PC-9 (cell line): ENCODE measurements around the gene CBLN3. TPM values are rescaled to one million over a fixed set of nuclear protein-coding genes. Genes with fewer than 3 reads are reported as not detected.

Source experiments
- BruUV-seq: library from RNA; stranded (reverse); fragments of 400-500 nt; replicated peaks from 2 replicates; lab custom pipeline; 2021; lab: Mats Ljungman, UMichigan
- CTCF ChIA-PET: fragments of 300-600 bp; sonication (Branson Sonifier 250); formaldehyde crosslinking; loops from one replicate; lab custom pipeline; 2022; ENCODE audit warnings: antibody characterized with exemption; lab: Charles Lee
- POLR2A ChIA-PET: fragments of 300-600 bp; sonication (Branson Sonifier 250); formaldehyde crosslinking; loops from one replicate; lab custom pipeline; 2022; ENCODE audit warnings: antibody characterized with exemption; ENCODE audit not compliant: unreplicated experiment; lab: Charles Lee
- DNase-seq, 2 experiments: peaks; one replicate each; pipeline versions ENCODE4 v3.0.0 to v3.0.0-alpha.2; 2015 to 2022; ENCODE audit warnings: mixed read lengths in 1 of 2
- H2AFZ ChIP-seq: fragments of 200-600 bp; sonication (generic); 2 replicates; pipeline ENCODE4 v1.8.1; 2017; ENCODE audit warnings: antibody characterized with exemption
- H3F3A ChIP-seq: fragments of 200-600 bp; sonication (generic); 2 replicates; pipeline ENCODE4 v1.8.1; 2017; ENCODE audit warnings: antibody characterized with exemption, mild to moderate bottlenecking, low read depth; ENCODE audit not compliant: insufficient read depth
- H3K27ac ChIP-seq: fragments of 200-600 bp; sonication (generic); 2 replicates; pipeline ENCODE4 v1.6.1; 2016; ENCODE audit warnings: mixed run types
- H3K27me3 ChIP-seq: fragments of 200-600 bp; sonication (generic); 2 replicates; pipeline ENCODE4 v1.6.1; 2016; ENCODE audit warnings: low read depth, mixed run types; ENCODE audit not compliant: insufficient read depth
- H3K36me3 ChIP-seq: fragments of 200-600 bp; sonication (generic); 2 replicates; pipeline ENCODE4 v1.6.1; 2016; ENCODE audit warnings: low read depth, mixed run types
- H3K4me1 ChIP-seq: fragments of 200-600 bp; sonication (generic); replicated peaks from 2 replicates; pipeline ENCODE4 v1.6.1; 2016; ENCODE audit warnings: mixed run types; ENCODE audit not compliant: insufficient read depth
- H3K4me2 ChIP-seq: fragments of 200-600 bp; sonication (generic); 2 replicates; pipeline ENCODE4 v1.6.1; 2017; ENCODE audit warnings: mixed run types
- H3K4me3 ChIP-seq: fragments of 200-600 bp; sonication (generic); 2 replicates; pipeline ENCODE4 v1.6.1; 2016; ENCODE audit warnings: mixed run types
- H3K79me2 ChIP-seq: fragments of 200-600 bp; sonication (generic); 2 replicates; pipeline ENCODE4 v1.6.1; 2017; ENCODE audit warnings: low read depth, mixed run types
- H3K9me2 ChIP-seq: fragments of 200-600 bp; sonication (generic); 2 replicates; pipeline ENCODE4 v1.8.1; 2017; ENCODE audit warnings: mild to moderate bottlenecking; ENCODE audit not compliant: insufficient read depth
- H3K9me3 ChIP-seq: fragments of 200-600 bp; sonication (generic); 2 replicates; pipeline ENCODE4 v1.8.1; 2016; ENCODE audit warnings: low read depth; ENCODE audit not compliant: insufficient read depth
- H4K20me1 ChIP-seq: fragments of 200-600 bp; sonication (generic); 2 replicates; pipeline ENCODE4 v1.8.1; 2017; ENCODE audit not compliant: insufficient read depth
- EZH2 ChIP-seq: fragments of 200-600 bp; sonication (generic); IDR thresholded peaks from 2 replicates; pipeline ENCODE4 v1.8.0; 2017; ENCODE audit warnings: antibody characterized with exemption, low read depth
- intact Hi-C: fragments of 100-400 bp; cut with micrococcal nuclease; formaldehyde crosslinking; loops from one replicate; pipeline ENCODE4 v1.10.0; 2022; ENCODE audit not compliant: unreplicated experiment
- total RNA-seq: library from RNA; stranded (reverse); gene quantifications from 2 replicates; pipeline ENCODE4 v1.2.3, GENCODE V29; 2021
- TF ChIP-seq, protein P1 (sequence below): fragments of 200-600 bp; sonication (generic); conservative IDR thresholded peaks from 2 replicates; pipeline ENCODE4 v1.6.1; 2017; ENCODE audit warnings: mixed run types, antibody characterized with exemption, mild to moderate bottlenecking, moderate library complexity

CBLN3 gene
- total RNA-seq, 1 experiment from 2014 or later: 8.3 TPM

DNA sequence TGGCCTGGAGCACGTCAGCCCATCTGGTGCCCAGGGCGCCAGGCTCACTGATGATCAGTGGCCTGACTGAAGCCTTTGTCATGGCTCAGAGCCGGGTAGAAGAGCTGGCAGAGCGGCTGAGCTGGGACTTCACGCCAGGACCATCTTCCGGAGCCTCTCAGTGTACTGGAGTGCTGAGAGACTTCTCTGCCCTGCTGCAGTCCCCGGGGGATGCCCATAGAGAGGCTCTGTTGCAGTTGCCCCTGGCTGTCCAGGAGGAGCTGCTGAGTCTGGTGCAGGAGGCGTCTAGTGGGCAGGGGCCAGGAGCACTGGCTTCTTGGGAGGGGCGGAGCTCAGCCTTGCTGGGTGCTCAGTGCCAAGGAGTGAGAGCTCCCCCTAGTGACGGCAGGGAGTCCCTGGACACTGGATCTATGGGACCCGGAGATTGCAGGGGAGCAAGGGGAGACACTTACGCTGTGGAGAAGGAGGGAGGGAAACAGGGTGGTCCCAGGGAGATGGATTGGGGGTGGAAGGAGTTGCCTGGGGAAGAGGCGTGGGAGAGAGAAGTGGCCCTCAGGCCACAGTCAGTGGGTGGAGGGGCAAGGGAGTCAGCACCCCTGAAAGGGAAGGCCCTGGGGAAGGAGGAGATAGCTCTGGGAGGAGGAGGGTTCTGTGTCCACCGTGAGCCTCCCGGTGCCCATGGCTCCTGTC lies 2.2 kb upstream of the CBLN3 start:
- H3K4me3 ChIP-seq: peak overlapping the region; percentile 64; the same call in 1 of the 2 replicates
- no peak for TF ChIP-seq EZH2
- TF ChIP-seq, protein P1, sequence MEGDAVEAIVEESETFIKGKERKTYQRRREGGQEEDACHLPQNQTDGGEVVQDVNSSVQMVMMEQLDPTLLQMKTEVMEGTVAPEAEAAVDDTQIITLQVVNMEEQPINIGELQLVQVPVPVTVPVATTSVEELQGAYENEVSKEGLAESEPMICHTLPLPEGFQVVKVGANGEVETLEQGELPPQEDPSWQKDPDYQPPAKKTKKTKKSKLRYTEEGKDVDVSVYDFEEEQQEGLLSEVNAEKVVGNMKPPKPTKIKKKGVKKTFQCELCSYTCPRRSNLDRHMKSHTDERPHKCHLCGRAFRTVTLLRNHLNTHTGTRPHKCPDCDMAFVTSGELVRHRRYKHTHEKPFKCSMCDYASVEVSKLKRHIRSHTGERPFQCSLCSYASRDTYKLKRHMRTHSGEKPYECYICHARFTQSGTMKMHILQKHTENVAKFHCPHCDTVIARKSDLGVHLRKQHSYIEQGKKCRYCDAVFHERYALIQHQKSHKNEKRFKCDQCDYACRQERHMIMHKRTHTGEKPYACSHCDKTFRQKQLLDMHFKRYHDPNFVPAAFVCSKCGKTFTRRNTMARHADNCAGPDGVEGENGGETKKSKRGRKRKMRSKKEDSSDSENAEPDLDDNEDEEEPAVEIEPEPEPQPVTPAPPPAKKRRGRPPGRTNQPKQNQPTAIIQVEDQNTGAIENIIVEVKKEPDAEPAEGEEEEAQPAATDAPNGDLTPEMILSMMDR: peak; percentile 92
- CTCF ChIA-PET: interaction anchor here (0.5 to 1.5 kb wide), 8 partner anchors 13 to 338 kb away, joined by 3 to 26 read pairs (median 4); no protein-coding TSS in a partner anchor
- H3K36me3 ChIP-seq: no peaks in the 10 kb centered on the region
- intact Hi-C loops: loop anchor here (1.0 to 5.0 kb wide), 4 partner anchors 39 to 189 kb away; partner anchors contain the start of gene TINF2
- H3K9me3 ChIP-seq: no peaks in the 10 kb centered on the region
- no peaks in the 10 kb centered on the region for H3K27me3 ChIP-seq
- POLR2A ChIA-PET: interaction anchor here (0.5 to 1.8 kb wide), 6 partner anchors 23 to 1111 kb away, joined by 3 to 8 read pairs (median 5); partner anchors contain the start of gene TINF2
- H3K27ac ChIP-seq: no peak overlapping the region
- 0 out of 2 replicates have a peak, but pooled peaks cover 4% of the 10 kb centered on the region for H4K20me1 ChIP-seq
- H3K79me2 ChIP-seq: peaks cover 14% of the 10 kb centered on the region
- H3K9me2 ChIP-seq: no peaks in the 10 kb centered on the region
- no peak overlapping the region for H2AFZ ChIP-seq
- peak; percentile 75 to 85 for DNase-seq
- H3F3A ChIP-seq: peaks cover 14% of the 10 kb centered on the region; the same call in 1 of the 2 replicates
- H3K4me2 ChIP-seq: peak overlapping the region; percentile 83
- BruUV-seq: no TSS peak
- H3K4me1 ChIP-seq: peaks cover 9% of the 10 kb centered on the region

DNA sequence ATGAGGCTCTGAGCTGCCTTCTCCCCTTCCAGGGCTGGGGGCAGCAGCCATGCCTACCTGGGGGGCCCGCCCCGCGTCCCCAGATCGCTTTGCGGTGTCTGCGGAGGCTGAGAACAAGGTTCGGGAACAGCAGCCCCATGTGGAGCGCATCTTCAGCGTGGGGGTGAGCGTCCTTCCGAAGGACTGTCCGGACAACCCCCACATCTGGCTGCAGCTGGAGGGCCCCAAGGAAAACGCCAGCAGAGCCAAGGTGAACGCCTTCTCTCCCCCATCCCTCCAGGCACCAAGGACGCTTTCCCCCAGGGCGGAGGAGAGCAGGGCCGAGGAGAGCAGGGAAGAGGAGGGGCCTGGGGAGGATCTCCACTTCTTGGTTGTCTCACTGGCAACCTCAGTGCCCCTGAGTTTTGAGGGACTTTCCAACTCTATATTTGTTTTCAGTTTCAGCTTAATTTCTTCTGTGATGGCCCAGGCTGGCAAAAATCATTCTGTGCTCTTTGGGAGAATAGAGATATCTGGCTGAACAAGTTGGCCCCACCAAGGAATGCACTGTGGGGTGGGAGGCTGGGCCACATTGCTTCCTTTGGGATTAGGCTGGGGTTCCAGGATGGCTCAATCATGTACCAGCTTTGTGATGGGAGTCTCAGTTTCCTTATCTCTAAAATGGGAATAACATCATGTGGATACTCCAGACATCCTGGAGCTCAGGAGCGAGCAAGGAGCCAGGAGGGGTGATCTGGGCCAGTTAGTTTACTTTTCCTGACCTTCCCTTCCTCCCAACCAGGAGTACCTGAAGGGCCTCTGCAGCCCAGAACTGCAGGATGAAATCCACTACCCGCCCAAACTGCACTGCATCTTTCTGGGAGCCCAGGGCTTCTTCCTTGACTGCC lies 1.5 kb upstream of the CBLN3 start:
- intact Hi-C loops: loop anchor here (1.0 to 5.0 kb wide), 4 partner anchors 38 to 189 kb away; partner anchors contain the start of gene TINF2

More for the DNA sequence above, 1.5 kb upstream of the CBLN3 start:
- Histone ChIP-seq H3K27me3 (no peaks in the 10 kb centered on the region), H3K4me1 (peaks cover 17% of the 10 kb centered on the region), H3K9me3 (no peaks in the 10 kb centered on the region), H3K9me2 (no peaks in the 10 kb centered on the region), H2AFZ (no peak overlapping the region), H3F3A (peaks cover 16% of the 10 kb centered on the region; the same call in 1 of the 2 replicates), H3K4me2 (peak overlapping the region; percentile 83), H3K4me3 (peak overlapping the region; percentile 64), H3K27ac (no peak overlapping the region), H3K79me2 (peaks cover 14% of the 10 kb centered on the region), H4K20me1 (0 out of 2 replicates have a peak, but pooled peaks cover 4% of the 10 kb centered on the region), H3K36me3 (no peaks in the 10 kb centered on the region)
- ChIA-PET CTCF (interaction anchor here (0.5 to 1.5 kb wide), 9 partner anchors 12 to 321 kb away, joined by 3 to 26 read pairs (median 5); partner anchors contain the start of gene NYNRIN), POLR2A (interaction anchor here (0.7 to 1.8 kb wide), 4 partner anchors 39 to 189 kb away, joined by 3 to 11 read pairs (median 7); partner anchors contain the start of gene TINF2)
- peak in 1 of 2 experiments; percentile 29 for DNase-seq
- TF ChIP-seq, protein P1: no peak
- TF ChIP-seq EZH2: no peak
- BruUV-seq: TSS peak; percentile 42
